Dendritic cell treated with granulocyte-macrophage colony-stimulating factor and Interleukin-4, amounts not matched to agents 40 ng/mL and 50 ng/mL, for 4 days (primary cell): ENCODE measurements around the gene ACR.
"Not testable (repeated sequence)": the region's sequence is repeated elsewhere in the genome, so short reads cannot be mapped to it uniquely, and the experiment has no call there.

Experiments used
- H3K27ac Mint-ChIP-seq: one replicate; pipeline ENCODE4 v1.8.0; 2022; ENCODE audit warnings: mild to moderate bottlenecking, mixed read lengths
- H3K27me3 Mint-ChIP-seq: one replicate; pipeline ENCODE4 v1.8.0; 2022; ENCODE audit warnings: mild to moderate bottlenecking, mixed read lengths
- H3K36me3 Mint-ChIP-seq: one replicate; pipeline ENCODE4 v1.8.0; 2022; ENCODE audit warnings: low read depth, mixed read lengths
- H3K4me1 Mint-ChIP-seq: one replicate; pipeline ENCODE4 v1.8.0; 2022; ENCODE audit warnings: low read depth, mixed read lengths
- H3K4me3 Mint-ChIP-seq: one replicate; pipeline ENCODE4 v1.8.0; 2022; ENCODE audit warnings: mild to moderate bottlenecking, moderate library complexity, mixed read lengths
- H3K9me3 Mint-ChIP-seq: one replicate; pipeline ENCODE4 v1.8.0; 2022; ENCODE audit warnings: mixed read lengths
- intact Hi-C: fragments of 100-400 bp; cut with micrococcal nuclease; formaldehyde crosslinking; loops from one replicate; pipeline ENCODE4 v1.15.0; 2022

The ACR gene

DNA sequence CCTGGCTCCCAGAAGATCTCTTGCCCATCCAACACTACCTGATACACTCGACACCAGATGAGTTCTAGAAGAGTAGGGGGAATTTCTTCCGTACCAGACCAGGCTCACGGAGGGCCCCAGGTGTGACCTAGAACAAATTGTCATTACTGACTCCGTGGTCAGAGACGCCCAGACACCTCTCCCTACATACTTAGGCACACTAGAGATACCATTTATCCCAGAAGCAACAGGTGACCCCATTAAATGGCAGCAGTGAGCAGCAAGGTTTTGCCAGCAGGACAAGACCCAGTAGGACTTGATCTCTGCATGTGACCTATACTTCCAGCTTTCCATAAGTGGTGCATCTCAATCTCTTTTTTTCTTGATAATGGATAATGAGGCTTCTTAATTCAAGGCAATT lies 2.7 kb downstream of the ACR start:
- H3K36me3 Mint-ChIP-seq, H3K9me3 Mint-ChIP-seq, H3K4me1 Mint-ChIP-seq, intact Hi-C loops, H3K27me3 Mint-ChIP-seq, H3K27ac Mint-ChIP-seq, H3K4me3 Mint-ChIP-seq: not testable (repeated sequence)

GRCh38 chr22:50744424-50744823 lies 6.4 kb downstream of the ACR start:
- H3K9me3 Mint-ChIP-seq, H3K27ac Mint-ChIP-seq, H3K27me3 Mint-ChIP-seq, H3K4me1 Mint-ChIP-seq, H3K4me3 Mint-ChIP-seq, intact Hi-C loops, H3K36me3 Mint-ChIP-seq: not testable (repeated sequence)

DNA sequence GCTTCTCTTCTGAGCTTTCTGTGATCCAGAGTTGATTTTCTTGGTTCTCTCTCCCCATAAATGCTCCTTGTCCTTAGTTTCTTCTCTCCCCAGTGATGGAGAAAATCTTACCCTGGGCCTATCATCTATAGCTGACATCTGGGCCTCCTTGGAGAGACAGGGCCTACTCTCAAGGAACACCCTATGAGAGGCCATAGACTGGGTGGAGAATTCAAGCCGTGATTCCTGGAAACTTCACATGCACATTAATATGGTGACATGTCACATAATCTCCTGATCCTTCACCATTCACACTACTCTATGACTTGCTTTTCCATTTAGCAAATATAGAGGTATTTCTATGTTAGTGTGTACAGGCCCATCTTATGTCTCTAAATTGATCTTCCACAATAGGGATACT lies 9.5 kb downstream of the ACR start:
- H3K36me3 Mint-ChIP-seq, H3K4me3 Mint-ChIP-seq, intact Hi-C loops: not testable (repeated sequence)

DNA sequence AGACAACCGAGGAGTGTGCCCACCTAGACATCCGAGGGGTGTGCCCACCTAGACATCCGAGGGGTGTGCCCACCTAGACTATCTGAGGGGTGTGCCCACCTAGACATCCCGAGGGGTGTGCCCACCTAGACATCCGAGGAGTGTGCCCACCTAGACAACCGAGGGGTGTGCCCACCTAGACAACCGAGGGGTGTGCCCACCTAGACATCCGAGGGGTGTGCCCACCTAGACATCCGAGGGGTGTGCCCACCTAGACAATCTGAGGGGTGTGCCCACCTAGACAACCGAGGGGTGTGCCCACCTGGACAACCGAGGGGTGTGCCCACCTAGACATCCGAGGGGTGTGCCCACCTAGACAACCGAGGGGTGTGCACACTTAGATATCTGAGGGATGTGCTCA lies 10.6 kb downstream of the ACR start:
- H3K27me3 Mint-ChIP-seq = not testable (repeated sequence)

More for the DNA sequence above, 9.5 kb downstream of the ACR start:
- not testable (repeated sequence) for H3K27ac Mint-ChIP-seq, H3K27me3 Mint-ChIP-seq, H3K4me1 Mint-ChIP-seq, H3K9me3 Mint-ChIP-seq

DNA sequence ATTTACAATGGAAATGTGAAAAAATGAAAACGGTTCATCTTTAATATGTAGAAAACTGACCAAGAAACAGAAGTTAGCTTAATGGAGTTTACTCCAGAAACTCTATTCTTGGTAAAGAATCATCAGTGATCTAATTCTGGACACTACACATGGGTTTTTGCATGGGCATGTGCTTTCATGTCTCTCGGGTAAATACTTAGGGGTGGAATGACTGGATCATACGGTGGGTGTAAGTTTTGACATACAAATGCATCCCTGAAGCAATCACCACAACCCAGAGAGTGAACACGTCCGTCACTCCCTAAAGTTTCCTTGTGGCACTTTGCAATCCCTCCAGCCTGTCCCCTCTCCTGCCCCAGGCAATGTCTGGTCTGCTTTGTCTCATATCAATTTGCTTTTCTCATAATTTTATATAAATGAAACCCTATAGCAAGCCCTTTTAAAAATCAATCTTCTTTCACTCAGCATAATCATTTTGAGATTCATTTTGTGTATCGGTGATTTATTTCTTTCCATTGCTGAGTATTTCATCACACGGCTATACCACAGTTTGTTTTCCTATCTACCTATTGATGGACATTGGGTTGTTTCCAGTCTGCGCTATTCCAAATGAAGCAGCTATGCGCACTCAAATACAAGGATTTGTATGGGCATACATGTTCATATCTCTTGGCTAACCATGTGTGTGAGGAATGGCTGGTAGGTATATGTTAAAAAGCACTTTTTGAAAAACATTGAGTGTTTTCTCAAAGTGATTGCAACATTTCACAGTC lies 11.5 kb downstream of the ACR start:
- H3K27me3 Mint-ChIP-seq, H3K27ac Mint-ChIP-seq, H3K4me3 Mint-ChIP-seq, intact Hi-C loops, H3K9me3 Mint-ChIP-seq, H3K4me1 Mint-ChIP-seq, H3K36me3 Mint-ChIP-seq: not testable (repeated sequence)

More for the DNA sequence above, 10.6 kb downstream of the ACR start:
- H3K9me3 Mint-ChIP-seq, H3K4me1 Mint-ChIP-seq, H3K27ac Mint-ChIP-seq, H3K4me3 Mint-ChIP-seq, intact Hi-C loops, H3K36me3 Mint-ChIP-seq: not testable (repeated sequence)

DNA sequence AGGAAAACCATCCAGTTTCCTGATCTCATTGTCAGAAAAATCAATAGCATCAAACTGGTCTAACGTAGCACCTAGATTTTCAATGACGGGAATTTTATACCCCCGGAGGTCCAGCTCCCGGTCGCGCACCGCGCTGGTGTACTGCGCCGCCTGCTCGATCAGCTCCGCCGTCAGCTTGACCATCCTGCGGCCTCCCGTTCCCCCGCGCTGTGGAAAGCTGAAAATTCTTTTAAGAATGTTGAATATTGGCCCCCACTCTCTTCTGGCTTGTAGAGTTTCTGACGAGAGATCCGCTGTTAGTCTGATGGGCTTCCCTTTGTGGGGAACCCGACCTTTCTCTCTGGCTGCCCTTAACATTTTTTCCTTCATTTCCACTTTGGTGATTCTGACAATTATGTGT lies 17.2 kb downstream of the ACR start:
- H3K27ac Mint-ChIP-seq, H3K36me3 Mint-ChIP-seq, H3K4me3 Mint-ChIP-seq, H3K4me1 Mint-ChIP-seq, H3K9me3 Mint-ChIP-seq, intact Hi-C loops: not testable (repeated sequence)
- H3K27me3 Mint-ChIP-seq = peaks cover 19% of the 10 kb centered on the region

DNA sequence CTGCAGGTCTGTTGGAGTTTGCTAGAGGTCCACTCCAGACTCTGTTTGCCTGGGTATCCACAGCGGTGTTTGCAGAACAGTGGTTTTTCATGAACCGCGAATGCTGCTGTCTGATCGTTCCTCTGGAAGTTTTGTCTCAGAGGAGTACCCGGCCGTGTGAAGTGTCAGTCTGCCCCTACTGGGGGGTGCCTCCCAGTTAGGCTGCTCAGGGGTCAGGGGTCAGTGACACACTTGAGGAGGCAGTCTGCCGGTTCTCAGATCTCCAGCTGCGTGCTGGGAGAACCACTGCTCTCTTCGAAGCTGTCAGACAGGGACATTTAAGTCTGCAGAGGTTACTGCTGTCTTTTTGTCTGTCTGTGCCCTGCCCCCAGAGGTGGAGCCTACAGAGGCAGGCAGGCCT lies 18.4 kb downstream of the ACR start:
- Mint-ChIP-seq H3K4me3 (peak overlapping the region; percentile 94), H3K27ac (peak overlapping the region; percentile 76), H3K27me3 (peaks cover 19% of the 10 kb centered on the region)
- intact Hi-C loops, H3K36me3 Mint-ChIP-seq, H3K4me1 Mint-ChIP-seq, H3K9me3 Mint-ChIP-seq: not testable (repeated sequence)

DNA sequence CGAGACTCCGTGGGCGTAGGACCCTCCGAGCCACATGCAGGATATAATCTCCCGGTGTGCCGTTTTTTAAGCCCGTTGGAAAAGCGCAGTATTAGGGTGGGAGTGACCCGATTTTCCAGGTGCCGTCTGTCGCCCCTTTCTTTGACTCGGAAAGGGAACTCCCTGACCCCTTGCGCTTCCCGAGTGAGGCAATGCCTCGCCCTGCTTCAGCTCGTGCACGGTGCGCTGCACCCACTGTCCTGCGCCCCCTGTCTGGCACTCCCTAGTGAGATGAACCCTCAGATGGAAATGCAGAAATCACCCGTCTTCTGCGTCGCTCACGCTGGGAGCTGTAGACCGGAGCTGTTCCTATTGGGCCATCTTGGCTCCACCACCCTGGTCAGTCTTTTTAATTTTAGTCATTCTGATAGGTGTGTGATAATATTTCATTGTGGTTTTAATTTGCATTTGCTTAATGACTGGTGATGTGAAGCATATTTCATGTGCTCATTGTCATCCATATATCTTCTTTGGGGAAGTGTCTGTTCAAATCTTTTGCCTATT lies 19.0 kb downstream of the ACR start:
- H3K4me1 Mint-ChIP-seq, H3K9me3 Mint-ChIP-seq, H3K36me3 Mint-ChIP-seq, intact Hi-C loops: not testable (repeated sequence)
- Mint-ChIP-seq H3K27me3 (peaks cover 19% of the 10 kb centered on the region), H3K27ac (peak overlapping the region; percentile 76), H3K4me3 (peak overlapping the region; percentile 94)

GRCh38 chr22:50759597-50760341 lies 21.8 kb downstream of the ACR start:
- H3K4me1 Mint-ChIP-seq, H3K4me3 Mint-ChIP-seq, H3K27me3 Mint-ChIP-seq, intact Hi-C loops, H3K27ac Mint-ChIP-seq, H3K9me3 Mint-ChIP-seq, H3K36me3 Mint-ChIP-seq: not testable (repeated sequence)

DNA sequence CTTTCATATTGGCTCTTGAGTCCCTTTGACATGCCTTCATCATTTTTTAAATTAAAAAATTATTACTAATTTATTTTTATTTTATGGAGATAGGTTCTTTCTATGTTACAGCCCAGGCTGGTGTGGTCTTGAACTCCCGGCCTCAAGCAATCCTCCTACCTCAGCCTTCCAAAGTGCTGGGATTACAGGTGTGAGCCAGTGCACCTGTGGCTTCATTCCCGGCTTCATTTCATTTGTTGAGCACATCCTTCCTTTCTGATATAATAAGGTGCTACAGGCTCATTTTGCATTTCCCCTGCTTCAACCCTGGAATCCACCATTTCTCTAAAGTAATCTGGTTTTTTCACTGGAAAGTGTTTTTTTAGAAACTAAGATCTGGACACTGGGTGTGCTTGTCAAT lies 23.8 kb downstream of the ACR start:
- H3K27ac Mint-ChIP-seq, intact Hi-C loops, H3K9me3 Mint-ChIP-seq, H3K4me3 Mint-ChIP-seq, H3K4me1 Mint-ChIP-seq, H3K27me3 Mint-ChIP-seq, H3K36me3 Mint-ChIP-seq: not testable (repeated sequence)

DNA sequence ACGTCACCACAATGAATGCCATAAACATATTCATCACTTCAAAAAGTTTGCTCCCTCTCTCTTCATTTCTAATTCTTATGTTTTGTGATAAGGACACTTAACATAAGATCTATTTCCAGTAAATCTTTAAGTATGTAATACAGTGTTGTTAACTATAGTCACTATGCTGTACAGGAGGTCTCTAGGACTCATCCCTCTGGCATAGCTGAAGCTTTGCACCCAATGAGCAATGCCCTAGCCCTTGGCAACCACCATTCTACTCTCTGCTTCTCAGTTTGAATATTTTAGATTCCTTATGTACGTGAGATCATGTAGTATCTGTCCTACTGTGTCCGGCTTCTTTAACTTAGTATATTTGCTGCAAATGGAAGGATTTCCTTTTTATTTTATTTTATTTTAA lies 26.3 kb downstream of the ACR start:
- H3K27ac Mint-ChIP-seq, H3K4me1 Mint-ChIP-seq, intact Hi-C loops, H3K4me3 Mint-ChIP-seq, H3K36me3 Mint-ChIP-seq, H3K9me3 Mint-ChIP-seq, H3K27me3 Mint-ChIP-seq: not testable (repeated sequence)

- peaks cover 31% of the 10 kb centered on the region for H3K36me3 Mint-ChIP-seq
- H3K9me3 Mint-ChIP-seq, H3K4me3 Mint-ChIP-seq, H3K27ac Mint-ChIP-seq, H3K27me3 Mint-ChIP-seq, intact Hi-C loops, H3K4me1 Mint-ChIP-seq: not testable (repeated sequence)
These were observed 37.1 kb downstream of the ACR start for GRCh38 chr22:50775132-50775531.

DNA sequence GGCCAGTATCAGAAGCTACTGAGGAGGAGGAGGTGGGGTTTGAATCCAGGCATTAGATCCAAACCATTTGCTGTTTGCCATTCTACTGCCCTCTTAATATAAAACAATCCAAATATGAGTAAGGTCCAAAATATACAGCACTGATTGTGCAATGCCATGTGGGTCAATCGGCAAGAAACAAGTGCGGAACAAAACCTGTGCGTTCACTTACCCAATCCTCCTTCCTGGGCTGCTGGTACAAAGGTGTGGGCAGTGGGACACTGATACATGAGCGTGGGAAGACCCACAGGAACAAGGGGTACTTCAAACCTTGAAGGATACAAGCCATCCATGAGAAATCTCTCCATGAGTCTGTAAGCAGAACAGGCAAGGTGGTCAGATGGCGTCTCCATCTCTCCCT lies 39.6 kb downstream of the ACR start:
- H3K4me3 Mint-ChIP-seq, H3K4me1 Mint-ChIP-seq, H3K9me3 Mint-ChIP-seq, H3K27me3 Mint-ChIP-seq, intact Hi-C loops, H3K27ac Mint-ChIP-seq: not testable (repeated sequence)
- H3K36me3 Mint-ChIP-seq = peaks cover 38% of the 10 kb centered on the region

- H3K9me3 Mint-ChIP-seq, H3K27ac Mint-ChIP-seq: not testable (repeated sequence)
These were observed 42.2 kb downstream of the ACR start for GRCh38 chr22:50780244-50780643.

DNA sequence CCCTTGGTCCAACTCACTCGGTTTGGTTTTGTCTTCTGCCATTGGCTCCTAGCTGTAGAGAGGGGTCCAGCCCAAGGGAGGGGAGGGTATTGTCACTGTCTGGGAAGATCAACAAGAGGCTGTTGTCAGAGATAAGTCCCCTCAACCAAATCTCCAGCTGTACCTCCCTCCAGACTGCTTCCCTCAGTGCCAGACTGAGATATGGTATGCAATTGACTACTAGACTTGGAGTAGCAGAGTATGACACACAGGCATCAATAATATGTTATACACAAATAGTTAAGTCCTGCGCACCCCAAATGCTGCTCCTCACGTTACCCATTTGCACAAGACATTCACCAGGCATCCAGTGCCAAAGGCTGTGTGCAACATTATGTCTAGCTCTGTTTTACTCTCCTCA lies 44.2 kb downstream of the ACR start:
- intact Hi-C loops, H3K27ac Mint-ChIP-seq, H3K9me3 Mint-ChIP-seq, H3K27me3 Mint-ChIP-seq, H3K4me3 Mint-ChIP-seq: not testable (repeated sequence)
- Mint-ChIP-seq H3K36me3 (peaks cover 24% of the 10 kb centered on the region), H3K4me1 (peaks cover 15% of the 10 kb centered on the region)

More at GRCh38 chr22:50780244-50780643, 42.2 kb downstream of the ACR start:
- H3K27me3 Mint-ChIP-seq, intact Hi-C loops, H3K4me3 Mint-ChIP-seq: not testable (repeated sequence)
- H3K36me3 Mint-ChIP-seq = peaks cover 38% of the 10 kb centered on the region
- peaks cover 13% of the 10 kb centered on the region for H3K4me1 Mint-ChIP-seq
